AG04450 (cell line): Measurements from ENCODE around the gene PCOLCE2. TPM values are rescaled to one million over a fixed set of nuclear protein-coding genes. Genes with fewer than 3 reads are reported as not detected.

Experiments used
- CTCF ChIA-PET: fragments of 300-600, 350-600 bp; formaldehyde crosslinking; extraction: SDS; loops from one replicate; lab custom pipeline; 2022; ENCODE audit warnings: antibody characterized with exemption, inconsistent platforms; lab: Charles Lee
- POLR2A ChIA-PET: fragments of 350-600 bp; formaldehyde crosslinking; extraction: SDS; loops from one replicate; lab custom pipeline; 2021; ENCODE audit warnings: antibody characterized with exemption, inconsistent platforms; lab: Yijun Ruan, JAX
- DNase-seq: peaks from one replicate; pipeline ENCODE4 v3.0.0-alpha.2; 2011; ENCODE audit warnings: low read depth, low spot score
- H3K27ac ChIP-seq: one replicate; pipeline ENCODE4 v1.5.1; 2012; ENCODE audit warnings: low read depth, low read length, control low read depth
- H3K27me3 ChIP-seq: one replicate; pipeline ENCODE4 v1.6.0; 2012; ENCODE audit warnings: low read length; ENCODE audit not compliant: control insufficient read depth, insufficient read depth
- H3K4me3 ChIP-seq: 2 replicates; pipeline ENCODE4 v1.5.1; 2011; ENCODE audit warnings: mild to moderate bottlenecking, low read depth, low read length, control low read depth
- H3K9me3 ChIP-seq: 2 replicates; pipeline ENCODE4 v1.5.1; 2012; ENCODE audit warnings: low read length; ENCODE audit not compliant: control insufficient read depth, insufficient read depth
- polyA plus RNA-seq: library from polyadenylated mRNA; depleted of rRNA; stranded (reverse); fragments of >200 nt; gene quantifications from 2 replicates; pipeline ENCODE4 v1.2.3, GENCODE V29; 2011
- TF ChIP-seq, protein P1 (sequence below): IDR thresholded peaks from 2 replicates; pipeline ENCODE4 v1.5.1; 2011; ENCODE audit warnings: low read depth, low read length, control low read depth, inconsistent platforms

PCOLCE2 gene
- polyA plus RNA-seq, 1 experiment = 1.1 TPM

DNA sequence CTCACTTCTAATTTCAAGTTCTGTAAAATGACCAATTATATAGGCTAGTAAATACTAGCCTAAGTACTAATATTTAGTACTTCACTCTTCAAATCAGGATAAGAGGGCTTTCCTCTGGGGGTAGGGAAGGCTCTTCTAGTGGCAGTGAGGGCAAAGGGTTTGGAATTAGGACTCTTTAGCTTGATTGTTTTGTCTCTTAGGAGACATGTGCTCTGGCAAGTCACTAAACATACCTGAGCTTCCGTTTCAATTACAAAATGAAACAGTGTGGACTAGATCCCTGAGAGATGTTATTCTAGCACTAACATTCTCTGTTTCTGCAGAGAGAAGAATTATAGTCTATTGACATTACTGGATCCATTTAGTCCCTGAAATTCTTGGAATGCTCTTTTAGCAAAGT is 71.5 kb downstream of the PCOLCE2 start:
- Histone ChIP-seq H3K27me3 (no peaks in the 10 kb centered on the region), H3K4me3 (no peak overlapping the region), H3K27ac (no peak overlapping the region), H3K9me3 (no peaks in the 10 kb centered on the region)
- CTCF ChIA-PET = interaction anchor here (1.2 to 7.7 kb wide), 2 partner anchors 13 to 177 kb away, joined by 3 to 61 read pairs; no protein-coding TSS in a partner anchor
- TF ChIP-seq, protein P1, sequence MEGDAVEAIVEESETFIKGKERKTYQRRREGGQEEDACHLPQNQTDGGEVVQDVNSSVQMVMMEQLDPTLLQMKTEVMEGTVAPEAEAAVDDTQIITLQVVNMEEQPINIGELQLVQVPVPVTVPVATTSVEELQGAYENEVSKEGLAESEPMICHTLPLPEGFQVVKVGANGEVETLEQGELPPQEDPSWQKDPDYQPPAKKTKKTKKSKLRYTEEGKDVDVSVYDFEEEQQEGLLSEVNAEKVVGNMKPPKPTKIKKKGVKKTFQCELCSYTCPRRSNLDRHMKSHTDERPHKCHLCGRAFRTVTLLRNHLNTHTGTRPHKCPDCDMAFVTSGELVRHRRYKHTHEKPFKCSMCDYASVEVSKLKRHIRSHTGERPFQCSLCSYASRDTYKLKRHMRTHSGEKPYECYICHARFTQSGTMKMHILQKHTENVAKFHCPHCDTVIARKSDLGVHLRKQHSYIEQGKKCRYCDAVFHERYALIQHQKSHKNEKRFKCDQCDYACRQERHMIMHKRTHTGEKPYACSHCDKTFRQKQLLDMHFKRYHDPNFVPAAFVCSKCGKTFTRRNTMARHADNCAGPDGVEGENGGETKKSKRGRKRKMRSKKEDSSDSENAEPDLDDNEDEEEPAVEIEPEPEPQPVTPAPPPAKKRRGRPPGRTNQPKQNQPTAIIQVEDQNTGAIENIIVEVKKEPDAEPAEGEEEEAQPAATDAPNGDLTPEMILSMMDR = no peak
- no peak for DNase-seq
- POLR2A ChIA-PET = no interaction called here

DNA sequence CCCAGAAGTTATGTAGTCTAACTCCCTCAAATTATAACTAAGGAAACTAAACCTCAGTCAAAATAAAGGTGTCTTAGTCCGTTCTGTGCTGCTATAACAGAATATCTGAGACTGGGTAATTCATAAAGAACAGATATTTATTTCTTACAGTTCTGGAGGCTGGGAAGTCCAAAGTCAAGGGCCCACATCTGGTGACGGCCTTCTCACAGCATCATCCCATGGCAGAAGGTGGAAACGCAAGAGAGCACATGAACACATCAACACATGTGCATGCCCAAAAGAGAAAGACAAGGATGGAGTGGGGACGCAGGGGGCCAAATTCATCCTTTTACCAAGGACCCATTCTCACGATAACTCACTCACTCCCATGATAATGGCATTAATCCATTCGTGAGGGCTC is 73.1 kb downstream of the PCOLCE2 start:
- ChIA-PET CTCF (interaction anchor here (7.7 kb wide), 1 partner anchor 14 kb away, joined by 61 read pairs; no protein-coding TSS in a partner anchor), POLR2A (no interaction called here)
- Histone ChIP-seq H3K4me3 (no peak overlapping the region), H3K9me3 (no peaks in the 10 kb centered on the region), H3K27ac (no peak overlapping the region), H3K27me3 (no peaks in the 10 kb centered on the region)
- no peak for DNase-seq
- TF ChIP-seq, protein P1 = no peak

DNA sequence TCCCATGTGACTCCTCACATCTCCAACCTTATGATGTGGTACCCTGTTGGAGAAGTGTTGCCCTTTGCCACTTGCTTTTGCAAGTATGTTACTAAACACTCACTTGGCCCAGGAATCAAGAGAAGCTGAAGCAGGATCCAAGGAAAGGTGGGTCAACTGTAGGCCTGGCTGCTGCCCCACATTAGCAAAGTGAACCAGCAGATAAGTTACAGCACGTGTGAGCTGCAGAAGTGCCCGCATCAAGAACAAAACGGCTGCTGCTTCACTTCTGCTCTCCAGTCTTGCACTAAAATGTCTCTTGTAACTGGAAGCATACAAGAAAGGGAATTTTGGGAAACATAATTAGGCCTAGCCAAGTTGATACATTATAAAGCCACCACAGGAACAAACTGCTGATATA is 79.6 kb downstream of the PCOLCE2 start:
- ChIA-PET CTCF (interaction anchor here (3.0 kb wide), 1 partner anchor 19 kb away, joined by 18 read pairs; no protein-coding TSS in a partner anchor), POLR2A (no interaction called here)
- no peaks in the 10 kb centered on the region for H3K27me3 ChIP-seq
- no peak overlapping the region for H3K4me3 ChIP-seq
- no peak for DNase-seq
- H3K9me3 ChIP-seq = no peaks in the 10 kb centered on the region
- TF ChIP-seq, protein P1 = no peak
- no peak overlapping the region for H3K27ac ChIP-seq

DNA sequence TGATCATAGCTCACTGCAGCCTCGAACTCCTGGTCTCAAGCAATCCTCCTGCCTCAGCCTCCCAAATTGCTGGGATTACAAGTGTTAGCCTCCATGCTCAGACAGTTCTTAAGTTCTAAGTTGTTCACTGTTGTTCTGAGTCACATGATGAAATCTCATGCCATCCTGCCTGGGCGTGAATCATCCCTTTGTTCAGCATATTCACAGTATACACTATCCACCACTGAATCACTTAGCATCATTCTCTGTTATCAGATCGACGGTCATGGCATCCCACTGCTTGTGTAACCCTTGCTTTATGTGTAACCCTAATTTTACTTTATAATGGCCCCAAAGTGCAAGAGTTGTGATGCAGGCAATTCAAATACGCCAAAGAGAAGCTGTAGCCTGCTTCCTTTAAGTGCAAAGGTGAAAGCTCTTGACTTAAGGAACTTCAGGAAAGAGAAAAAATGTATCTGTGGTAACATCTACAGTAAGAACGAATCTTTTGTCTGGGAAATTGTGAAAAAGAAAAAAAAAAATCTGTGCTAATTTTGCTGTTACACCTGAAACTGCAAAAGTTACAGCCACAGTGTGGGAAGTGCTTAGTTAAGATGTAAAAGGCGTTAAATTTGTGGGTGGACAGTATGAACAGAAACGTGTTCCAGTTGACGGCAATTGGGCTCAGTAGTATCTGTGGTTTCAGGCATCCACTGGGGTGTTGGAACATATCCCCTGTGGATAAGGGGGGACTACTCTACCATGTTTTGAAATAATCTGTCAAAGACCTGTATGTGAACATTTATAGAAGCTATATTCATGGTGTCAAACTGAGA is 80.6 kb downstream of the PCOLCE2 start:
- TF ChIP-seq, protein P1 = no peak
- POLR2A ChIA-PET = no interaction called here
- DNase-seq = no peak
- H3K27ac ChIP-seq = no peak overlapping the region
- H3K4me3 ChIP-seq = no peak overlapping the region
- H3K9me3 ChIP-seq = no peaks in the 10 kb centered on the region
- no peaks in the 10 kb centered on the region for H3K27me3 ChIP-seq
- CTCF ChIA-PET = interaction anchor here (3.0 kb wide), 1 partner anchor 20 kb away, joined by 18 read pairs; no protein-coding TSS in a partner anchor

DNA sequence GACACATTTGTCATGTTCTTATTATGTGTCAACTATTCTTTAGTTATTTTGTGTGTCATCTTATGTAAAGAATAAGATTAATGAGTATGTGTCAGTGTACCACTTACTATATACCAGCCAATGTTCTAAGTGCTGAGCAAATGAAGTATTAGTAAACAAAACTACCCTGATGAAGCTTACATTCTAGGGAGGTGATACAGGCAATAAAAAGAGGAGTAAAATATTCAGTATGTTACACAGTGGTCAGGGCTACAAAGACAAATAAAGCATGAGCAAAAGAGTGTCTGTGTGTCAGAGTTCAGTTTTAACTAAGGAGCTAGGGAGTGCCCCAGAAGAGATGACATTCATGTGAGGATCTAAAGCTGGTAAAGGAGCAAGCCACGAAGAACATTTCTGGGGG is 86.0 kb downstream of the PCOLCE2 start:
- POLR2A ChIA-PET = no interaction called here

More for the DNA sequence above, 86.0 kb downstream of the PCOLCE2 start:
- Histone ChIP-seq H3K27ac (no peak overlapping the region), H3K9me3 (no peaks in the 10 kb centered on the region), H3K4me3 (no peak overlapping the region), H3K27me3 (no peaks in the 10 kb centered on the region)
- CTCF ChIA-PET = no interaction called here
- DNase-seq = no peak
- TF ChIP-seq, protein P1 = no peak
